DMS53 (cell line): Measurements from ENCODE around the gene COL20A1.

Source experiments
- DNase-seq: peaks from one replicate; lab custom pipeline; 2025; lab: John Stamatoyannopoulos, UW

Gene COL20A1

DNA sequence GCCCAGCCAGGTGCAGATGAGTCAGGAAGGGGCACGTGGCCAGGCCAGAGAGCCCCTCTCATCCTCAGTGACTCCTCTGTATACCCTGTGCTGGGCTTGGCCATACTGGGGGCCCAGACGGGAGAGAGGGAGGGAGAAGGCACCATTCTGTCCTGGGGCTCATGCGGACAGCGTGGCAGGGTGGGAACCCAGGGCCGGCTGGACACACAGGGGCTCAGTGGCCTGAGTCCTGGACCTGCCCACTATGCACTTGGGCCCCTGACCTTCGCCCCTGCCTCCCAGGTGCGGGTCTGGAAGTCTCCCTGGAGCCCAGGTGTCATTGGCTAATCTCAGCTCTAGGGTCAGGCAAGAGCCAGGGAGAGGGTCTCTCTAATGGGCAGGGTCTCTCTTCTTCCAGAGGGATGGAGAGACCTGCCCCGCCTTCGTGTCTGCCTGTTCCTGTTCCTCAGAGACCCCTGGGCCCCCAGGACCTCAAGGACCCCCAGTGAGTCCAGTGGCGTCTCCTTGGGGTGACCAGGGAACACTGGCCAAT, 27.7 kb downstream of the COL20A1 start:
- DNase-seq: no peak

DNA sequence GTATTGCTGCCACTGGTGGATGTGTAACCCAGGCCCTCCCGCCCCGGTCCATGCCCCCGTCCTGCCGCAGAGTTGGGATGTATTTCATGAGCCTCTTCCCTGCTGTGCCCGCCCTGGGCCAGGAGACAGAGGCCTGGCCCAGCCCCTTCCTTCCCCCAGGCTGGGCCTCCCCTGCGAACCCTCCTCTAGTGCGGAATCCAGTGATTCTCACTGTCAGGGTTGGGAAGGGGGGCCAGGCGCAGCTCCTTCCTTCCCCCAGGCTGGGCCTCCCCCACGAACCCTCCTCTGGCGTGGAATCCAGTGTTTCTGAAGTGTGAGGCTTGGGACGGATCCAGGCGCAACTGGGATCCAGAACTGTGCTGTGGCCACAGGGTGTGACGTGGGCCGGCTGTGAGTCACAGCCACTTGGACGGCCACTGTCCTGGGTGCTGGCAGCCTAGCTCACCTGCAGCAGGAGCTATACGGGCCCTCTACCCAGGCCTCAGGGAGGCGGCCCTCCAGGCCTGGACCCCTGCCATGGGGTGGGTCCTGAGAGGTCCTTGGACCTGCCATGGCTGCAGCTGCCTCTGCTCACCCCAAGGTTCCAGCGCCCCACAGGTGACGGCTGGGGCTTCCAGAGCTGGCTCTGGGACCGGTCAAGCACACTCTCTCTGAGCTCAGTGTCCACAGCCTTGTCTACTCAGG, 28.3 kb downstream of the COL20A1 start:
- DNase-seq: no peak

DNA sequence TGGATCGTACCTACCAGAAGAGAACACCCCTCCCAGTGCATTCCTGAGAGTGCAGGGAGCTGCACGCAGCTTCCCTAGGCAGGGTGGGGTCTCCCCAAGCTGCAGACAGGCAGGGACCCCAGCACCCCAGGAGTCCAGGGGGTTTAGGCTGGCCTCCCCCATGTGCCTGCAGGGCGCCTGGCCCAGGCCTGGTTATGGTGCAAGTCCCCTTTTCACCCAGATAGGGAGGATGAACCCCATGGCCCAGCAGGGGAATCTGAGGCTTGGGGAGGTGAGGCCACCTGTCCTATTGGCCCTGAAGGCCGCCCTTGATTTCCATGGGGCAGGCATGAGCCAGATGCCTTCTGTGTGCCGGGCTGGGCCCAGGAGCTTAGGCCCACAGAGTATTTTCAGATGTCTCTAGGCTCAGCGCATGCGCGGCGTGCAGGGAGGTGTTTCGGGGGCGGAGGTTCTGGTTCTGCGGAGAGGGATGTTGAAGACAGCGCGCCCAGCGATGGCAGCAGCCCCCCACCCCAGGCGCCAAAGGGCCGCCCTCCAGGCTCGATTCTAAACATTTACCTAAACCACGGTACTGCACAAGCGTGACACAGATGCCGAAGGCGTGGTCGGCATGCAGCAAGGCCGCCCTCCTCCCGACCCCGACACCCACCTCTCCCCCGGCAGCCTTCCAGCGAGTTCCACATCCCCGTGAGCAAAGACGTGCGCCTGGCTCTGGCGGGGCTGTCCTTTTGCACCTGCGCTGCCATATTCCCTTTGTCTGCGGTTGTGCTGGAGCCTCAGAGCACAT, 29.4 kb downstream of the COL20A1 start:
- DNase-seq: no peak

DNA sequence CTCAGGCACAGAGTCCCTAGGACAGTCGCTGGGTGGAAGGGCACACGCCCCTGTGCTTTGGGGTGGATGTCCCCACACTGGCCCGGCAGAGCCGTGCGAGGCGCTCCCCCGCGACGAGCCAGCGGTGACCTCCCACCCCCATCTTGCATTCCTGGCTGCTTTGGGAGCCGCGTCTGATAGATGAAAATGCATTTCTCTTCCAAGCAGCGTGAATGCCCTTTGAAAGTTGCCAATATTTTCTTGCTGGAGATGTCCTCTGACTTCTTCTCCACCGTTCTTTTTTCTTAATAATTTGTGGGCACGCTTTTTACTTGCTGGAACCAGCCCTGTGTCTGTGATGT, 29.9 kb downstream of the COL20A1 start:
- DNase-seq: no peak

DNA sequence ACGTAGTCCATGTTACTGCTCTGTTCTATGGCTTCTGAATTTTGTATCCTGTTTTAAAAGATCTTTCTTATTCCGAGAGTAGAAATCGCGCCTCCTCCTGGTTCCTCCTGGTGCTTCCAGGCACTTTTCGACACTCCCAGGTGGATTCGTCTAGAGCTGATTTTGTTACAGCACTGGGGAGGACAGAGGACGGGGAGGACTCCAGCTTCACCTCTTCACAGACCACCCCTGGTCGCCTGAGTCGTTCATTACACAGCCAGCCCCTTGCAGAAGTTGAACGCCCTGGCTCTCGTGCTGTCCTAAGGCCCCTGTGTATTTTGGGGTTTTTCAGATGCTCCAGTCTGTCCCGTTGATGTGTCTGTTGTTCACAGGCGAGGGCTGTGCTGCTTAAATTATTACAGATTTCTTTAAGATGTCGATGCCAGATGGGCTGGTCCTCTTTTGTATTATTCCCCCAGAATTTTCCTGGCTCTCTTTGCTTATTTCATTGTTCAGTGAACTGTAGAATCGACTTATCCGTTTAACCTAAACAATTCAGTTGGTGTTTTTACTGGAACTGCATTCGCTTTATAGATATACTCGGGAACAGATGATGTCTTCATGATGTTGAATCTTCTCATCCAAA, 30.5 kb downstream of the COL20A1 start:
- peak; percentile 22 for DNase-seq

DNA sequence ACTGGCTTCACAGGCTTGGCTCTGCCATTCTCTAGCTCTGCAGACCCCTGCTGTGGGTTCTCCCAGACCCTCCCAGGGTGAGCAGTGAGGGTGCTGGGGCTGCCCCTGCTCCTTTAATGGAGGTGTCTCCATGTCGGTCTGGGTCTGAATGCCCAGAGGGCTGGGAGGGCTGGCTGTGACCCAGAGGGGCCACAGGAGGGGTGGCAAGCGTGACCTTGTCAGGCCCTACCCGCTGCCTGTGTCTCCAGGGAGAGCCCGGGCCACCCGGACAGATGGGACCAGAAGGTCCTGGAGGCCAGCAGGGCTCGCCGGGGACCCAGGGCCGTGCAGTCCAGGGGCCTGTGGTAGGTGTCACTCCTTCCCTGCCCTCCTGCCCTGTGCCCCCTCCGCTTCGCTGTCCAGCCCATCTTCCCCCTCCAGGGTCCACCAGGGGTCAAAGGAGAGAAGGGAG, 32.1 kb downstream of the COL20A1 start:
- DNase-seq: no peak

DNA sequence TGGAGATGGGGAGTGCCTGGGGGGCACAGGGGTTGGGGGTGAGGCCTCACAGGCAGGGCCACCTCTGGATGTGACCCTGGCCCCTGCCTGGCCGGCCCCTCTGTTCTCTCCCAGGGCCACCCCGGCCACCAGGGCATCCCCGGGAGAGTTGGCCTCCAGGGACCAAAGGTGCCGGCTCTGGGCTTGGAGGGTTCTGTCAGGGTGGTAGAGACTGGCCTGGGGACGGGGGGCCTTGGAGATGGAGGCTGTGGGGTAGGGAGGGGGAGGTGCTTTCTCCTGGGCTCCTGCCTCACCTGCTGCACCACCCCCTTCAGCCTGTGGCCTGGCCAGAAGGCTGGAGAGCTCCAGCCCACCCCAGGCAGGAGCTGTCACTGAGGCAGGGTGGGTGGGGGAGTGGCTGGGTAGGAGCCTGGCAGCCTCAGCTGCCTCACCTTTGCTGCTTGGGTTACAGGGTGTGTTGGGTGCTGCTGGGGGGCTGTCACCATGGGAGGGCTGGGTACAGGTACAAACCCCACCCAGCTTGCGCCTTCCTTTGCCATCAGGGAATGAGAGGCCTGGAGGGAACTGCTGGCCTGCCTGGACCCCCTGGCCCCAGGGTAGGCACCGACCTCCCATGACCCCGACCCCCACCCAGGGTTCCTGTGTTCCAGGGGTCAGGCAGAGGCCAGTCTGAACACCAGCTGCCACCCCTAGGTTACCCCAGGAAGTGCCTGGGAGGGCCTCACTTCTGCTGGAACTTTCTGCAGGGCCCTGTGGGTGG, 32.7 kb downstream of the COL20A1 start:
- no peak for DNase-seq

DNA sequence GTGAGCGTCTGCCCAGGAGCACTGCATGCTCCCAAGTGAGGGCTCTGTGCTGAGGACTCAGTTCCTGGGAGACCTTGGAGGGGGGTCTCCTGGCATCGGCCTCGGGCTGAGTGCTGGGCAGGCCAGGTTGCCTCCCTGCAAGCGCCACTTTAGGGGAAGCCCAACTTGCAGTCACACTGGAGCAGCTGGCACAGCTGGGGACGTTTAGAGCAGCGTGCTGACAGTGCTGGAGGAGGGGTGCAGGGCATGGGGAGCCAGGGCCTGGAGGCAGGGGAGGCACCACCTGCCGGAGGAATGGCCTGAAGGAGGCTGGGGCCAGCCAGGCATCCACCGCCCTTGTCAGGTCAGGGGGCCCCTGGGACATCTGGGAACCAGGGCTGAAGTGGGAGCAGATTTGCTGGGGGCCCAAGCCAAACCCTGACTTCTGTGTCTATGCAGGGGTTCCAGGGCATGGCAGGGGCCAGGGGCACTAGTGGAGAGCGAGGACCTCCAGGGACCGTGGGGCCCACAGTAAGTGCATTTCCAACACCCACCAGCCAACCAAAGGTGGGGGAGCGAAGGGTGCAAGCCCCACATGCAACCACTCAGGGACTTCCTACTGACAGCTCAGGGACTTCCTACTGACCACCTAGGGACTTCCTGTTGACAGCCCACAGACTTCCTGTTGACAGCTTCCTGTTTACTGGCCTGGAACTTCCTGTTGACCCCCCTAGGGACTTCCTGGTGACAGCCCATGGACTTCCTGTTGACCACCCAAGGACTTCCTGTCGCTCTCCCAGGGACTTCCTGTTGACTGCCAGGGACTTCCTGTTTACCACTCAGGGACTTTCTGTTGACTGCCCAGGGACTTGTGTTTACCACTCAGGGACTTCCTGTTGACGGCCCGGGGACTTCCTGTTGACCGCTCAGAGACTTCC, 33.6 kb downstream of the COL20A1 start:
- DNase-seq: no peak

DNA sequence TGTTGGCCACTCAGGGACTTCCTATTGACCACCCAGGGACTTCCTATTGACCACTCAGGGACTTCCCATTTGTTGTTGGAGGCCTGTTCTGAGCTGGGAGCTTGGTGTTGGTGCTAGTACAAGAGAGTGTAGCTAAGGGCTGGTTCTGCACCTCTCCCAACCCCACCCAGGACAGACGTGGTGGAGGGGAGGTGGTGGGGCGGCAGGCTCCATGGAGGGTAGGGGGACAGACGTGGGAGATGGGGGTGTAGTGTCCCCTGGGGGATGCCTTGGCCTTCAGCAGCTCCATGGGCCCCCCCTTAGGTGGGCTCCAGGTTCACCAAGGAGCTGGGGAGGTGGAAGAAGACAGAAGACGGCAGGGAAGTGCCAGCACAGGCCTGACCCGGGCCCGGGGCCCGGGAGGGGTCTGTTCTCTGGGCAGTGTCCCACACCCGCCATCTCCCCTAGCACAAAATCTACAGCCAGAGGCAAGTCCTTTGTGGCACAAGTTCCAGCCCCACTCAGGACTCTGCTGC, 34.3 kb downstream of the COL20A1 start:
- DNase-seq: no peak

DNA sequence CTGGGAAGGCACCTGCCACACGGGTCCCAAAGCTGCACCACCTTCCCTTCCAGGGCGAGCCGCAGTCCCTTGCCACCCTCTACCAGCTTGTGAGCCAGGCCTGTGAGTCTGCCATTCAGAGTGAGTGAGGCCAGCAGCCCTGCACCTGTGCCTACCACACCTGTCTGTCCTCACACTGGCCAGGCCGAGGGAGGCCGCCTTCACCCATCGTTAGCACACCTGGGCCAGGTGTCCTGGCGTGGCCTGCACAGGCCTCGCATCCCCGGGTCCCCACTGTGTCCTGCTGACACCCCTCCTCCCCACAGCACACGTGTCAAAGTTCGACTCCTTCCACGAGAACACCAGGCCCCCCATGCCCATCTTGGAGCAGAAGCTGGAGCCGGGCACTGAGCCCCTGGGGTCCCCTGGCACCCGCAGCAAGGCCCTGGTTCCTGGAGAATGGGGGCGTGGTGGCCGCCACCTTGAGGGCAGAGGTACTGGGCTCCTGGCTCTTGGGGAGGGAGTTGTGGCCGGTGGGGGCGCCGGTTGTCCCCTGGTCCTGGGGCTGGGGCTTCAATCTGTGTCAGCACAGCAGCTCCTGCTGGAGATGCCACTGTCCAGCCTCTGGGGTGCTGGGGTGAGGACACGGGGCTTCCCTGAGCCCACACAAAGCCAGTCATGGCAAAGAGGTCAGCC, 35.2 kb downstream of the COL20A1 start:
- DNase-seq: no peak

DNA sequence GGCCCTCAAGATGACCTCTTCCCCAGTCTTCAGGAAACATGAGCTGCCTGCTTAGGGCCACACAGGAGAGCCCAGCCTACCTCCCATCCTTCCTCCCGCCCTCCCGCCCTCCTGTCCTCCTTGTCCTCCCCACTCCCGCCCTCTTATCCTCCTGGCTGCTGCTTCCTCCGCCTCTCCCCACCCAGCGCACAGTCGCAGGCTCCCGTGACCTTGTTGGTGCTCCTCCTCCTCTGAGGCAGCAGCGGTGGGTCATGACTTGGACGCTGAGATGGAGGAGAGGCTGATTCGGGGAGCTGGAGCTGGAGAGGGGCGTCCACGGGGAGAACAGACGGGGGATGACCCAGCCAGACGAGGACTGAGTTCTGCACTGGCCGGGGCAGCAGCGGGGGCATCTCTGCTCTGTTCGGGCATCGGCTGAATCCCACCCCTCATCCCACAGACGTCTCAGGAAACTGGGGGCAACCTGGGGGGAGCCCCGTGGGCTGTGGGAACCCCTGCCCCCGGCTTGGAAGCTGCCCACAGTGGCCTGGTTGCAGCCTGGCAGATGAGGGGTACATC, 35.8 kb downstream of the COL20A1 start:
- DNase-seq: no peak

DNA sequence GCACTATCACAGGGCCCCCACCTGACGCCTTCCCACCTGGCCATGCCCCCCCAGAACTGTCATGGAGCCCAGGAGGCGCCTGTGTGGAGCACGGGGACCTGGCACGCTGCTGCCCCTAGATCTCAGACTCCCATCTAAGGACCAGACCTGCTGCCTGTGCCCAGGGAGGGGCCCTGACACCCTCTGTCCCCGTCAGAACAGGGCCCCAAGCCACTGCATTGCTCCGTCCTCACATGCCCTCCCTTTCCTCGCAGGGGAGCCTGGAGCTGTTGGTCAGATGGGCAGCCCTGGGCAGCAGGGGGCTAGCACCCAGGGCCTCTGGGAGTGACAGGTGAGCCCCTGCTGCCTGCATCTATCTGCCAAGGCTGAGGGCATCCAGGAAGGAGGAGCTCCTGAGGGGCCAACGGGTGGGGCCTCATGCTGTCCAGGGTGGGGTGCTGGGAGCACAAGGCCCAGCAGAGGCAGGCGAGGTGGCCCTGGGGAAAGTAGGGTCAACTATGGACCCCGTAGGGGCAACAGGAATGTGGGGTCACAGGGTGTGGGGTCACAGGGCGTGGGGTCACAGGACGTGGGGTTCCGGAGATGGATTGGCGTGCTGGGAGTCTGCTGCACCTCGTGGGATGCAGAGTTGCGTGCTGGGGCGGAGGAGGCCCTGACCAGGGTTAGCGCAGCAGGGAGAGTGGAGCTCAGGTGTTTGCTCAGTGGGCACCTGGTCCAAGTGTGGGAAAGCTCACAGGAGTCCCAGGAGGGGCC, 36.5 kb downstream of the COL20A1 start:
- DNase-seq: no peak

DNA sequence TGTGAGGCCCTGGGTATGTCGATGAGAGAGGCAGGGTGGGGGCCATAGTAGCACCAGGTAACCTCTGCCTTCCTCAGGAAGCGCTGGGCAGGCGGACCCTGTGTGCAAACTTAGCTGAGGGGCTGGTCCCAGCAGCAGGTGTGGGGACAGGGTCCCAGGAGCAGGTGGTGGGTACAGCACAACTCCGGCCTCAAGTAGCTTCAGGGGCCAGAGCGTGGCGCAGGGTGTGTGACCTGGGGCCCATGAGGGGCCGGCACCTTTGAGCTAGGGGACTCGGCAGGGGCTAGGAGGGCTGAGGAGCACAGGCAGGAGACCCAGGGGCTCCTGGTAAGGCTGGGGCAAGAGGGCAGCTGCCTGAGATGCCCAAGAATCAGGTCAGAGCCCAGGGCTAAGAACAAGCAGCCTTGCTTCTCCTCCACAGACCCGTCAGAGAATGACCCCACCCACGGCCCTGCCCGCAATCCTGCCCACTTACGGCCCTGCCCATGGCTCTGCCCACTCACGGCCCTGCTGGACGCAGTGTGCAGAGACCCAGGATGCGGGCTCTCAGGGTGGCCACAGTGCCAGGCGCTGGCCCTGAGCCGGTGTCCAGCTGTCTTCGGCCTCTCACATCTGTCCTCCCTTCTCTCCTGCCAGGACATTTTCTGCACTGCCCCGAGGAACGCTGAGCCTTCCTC, 37.2 kb downstream of the COL20A1 start:
- no peak for DNase-seq

DNA sequence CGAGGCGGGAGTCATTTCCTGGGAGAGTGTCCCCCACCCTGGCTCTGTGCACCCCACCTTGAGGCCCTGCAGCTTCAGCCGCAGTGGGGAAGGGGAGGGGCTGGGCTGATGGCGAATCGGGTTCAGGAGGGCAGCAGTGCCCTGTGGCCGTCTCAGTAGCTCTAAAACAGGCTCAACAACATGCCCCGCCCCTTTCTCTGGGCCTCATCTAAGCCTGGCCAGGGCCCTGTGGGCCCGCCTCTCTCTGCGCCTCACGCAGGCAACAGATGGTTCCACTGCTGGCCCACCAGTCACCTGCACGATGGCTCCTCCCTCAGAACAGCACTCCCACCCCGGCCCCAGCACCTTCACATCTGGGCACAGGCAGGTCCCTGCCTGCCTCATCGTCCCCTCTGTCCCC, 38.0 kb downstream of the COL20A1 start:
- no peak for DNase-seq

DNA sequence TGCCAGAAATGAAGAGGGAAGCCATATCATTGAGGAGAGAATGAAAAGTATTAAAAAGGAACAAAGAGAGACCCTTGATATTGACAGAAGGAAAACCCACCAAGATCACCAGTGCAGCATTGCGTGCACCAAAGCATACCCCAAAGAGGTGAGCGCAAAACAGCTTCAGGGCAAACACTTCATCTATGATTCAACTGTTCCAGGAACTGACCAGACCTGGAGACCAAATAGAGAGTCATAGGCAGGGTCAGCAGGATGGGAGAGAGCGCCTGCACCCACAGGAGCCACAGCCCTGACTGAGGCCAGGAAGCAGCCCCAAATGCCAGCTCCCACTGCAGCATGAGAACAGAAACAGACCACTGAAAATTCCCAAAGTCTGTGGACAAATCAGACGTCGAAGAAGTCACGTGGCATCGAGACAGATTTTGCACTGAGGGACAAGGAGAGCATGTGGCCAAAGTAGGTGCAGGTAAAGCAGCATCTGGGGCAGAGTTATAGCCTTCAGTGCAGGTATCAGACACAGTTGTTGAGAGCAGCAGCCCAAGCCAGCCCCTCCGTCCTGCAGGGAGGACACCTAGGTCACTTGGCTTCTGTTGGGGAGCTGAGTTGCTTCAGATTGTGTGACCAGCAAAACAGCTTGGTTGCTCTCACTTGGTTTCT, 38.9 kb downstream of the COL20A1 start:
- DNase-seq: no peak

DNA sequence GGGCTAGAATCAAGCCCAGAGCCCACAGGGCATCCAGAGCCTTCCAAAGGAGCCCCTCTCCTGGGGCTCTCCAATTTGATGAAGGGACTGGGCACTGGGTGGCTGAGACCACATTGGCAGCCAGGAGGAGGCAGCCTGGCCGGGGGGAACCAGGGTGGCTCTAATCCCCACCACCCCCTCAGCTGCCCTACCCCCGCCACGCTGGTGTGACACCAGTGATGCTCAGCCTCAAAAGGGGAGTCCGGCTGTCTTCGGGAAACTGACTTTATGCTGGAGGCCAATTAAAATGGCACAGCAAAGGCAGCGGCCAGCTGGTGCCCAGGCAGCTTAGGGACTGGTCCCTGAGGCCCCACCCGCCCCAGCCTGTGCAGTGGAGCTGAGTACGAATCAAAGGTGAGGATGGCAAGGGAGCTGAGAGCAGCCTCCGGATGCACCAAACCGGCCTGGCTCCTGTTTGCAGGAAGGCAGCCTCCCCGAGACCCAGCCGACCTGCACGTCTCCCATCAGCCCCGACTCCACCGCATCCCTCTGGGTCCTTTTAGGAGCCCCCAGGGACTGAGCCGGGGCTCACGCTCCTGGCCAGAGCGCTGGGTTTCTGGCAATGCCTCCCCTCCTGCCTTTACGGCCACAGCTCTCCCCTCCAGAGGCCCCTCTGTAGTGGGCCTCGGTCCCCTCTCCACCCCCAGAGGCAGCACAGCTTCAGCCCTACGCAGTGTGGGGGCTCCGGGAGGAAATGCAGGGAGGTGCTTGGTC, 39.7 kb downstream of the COL20A1 start:
- DNase-seq: no peak

DNA sequence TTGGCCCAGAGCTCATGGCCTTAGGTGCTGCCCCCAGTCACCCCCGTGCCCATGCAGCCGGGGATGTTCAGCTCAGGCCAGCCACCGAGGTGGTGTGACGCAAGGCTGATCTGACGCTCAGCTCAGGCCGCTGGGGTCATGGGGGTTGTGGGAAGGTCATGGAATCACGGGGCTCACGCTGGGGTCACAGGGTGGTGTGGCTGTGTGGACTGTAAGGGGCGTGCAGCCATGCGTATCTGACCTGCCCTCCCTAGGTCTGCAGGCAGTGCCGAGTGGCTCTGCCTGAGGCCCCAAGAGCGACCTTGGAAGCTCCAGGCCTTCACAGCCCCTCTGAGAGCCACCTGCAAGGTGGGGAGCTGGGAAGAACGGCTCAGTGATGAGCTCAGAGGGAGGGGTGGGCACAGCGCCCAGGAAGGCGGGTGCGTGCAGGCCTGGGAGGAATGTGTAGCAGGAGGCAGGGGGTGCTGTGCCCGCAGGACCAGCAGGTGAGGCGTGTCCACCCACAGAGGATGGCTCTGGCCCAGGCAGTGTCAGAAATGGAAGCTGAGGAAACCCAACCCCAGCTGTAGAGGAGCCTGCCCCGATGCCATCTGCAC, 40.4 kb downstream of the COL20A1 start:
- no peak for DNase-seq
